Esophagus muscularis mucosa (tissue), 4 donors: ENCODE measurements around the gene ITGAX. TPM values are rescaled to one million over a fixed set of nuclear protein-coding genes. Genes with fewer than 3 reads are reported as not detected.
"Not testable (repeated sequence)": the region's sequence is repeated elsewhere in the genome, so short reads cannot be mapped to it uniquely, and the experiment has no call there.

Experiments
- DNase-seq: peaks from one replicate; pipeline ENCODE4 v3.0.0-alpha.2; 2017; ENCODE audit errors: extremely low spot score
- H3K27ac ChIP-seq, 4 donors: fragments of 200-600 bp; sonication (generic); replicated peaks in 1 of 4; 1 replicate in 3 of 4; 2 replicates in 1 of 4; pipeline ENCODE4 v1.5.1; 2016 to 2019; ENCODE audit warnings: mild to moderate bottlenecking in 1 of 4
- H3K27me3 ChIP-seq, 4 donors: fragments of 200-600 bp; sonication (generic); one replicate each; pipeline versions ENCODE4 v1.5.1 to v1.6.0; 2016 to 2019
- H3K36me3 ChIP-seq, 4 donors: fragments of 200-600 bp; sonication (generic); one replicate each; pipeline ENCODE4 v1.5.1; 2016 to 2019
- H3K4me1 ChIP-seq, 4 donors: fragments of 200-600 bp; sonication (generic); one replicate each; pipeline ENCODE4 v1.5.1; 2016 to 2019
- H3K4me3 ChIP-seq, 4 donors: fragments of 200-600 bp; sonication (generic); 1 replicate in 2 of 4; 2 replicates in 2 of 4; pipeline ENCODE4 v1.5.1; 2016 to 2019; ENCODE audit warnings: mild to moderate bottlenecking in 4 of 4, moderate library complexity in 1 of 4
- H3K9me3 ChIP-seq, 4 donors: fragments of 200-600 bp; sonication (generic); 1 replicate in 3 of 4; 2 replicates in 1 of 4; pipeline ENCODE4 v1.5.1; 2016 to 2019
- CTCF ChIP-seq, 3 experiments: fragments of 200-600 bp in 2 of 3; fragments of 450-650 bp in 1 of 3; sonication (generic) in 2 of 3; IDR thresholded peaks; one replicate each; pipeline ENCODE4 v1.5.1; 2017 to 2019; ENCODE audit warnings: antibody characterized with exemption in 3 of 3, mild to moderate bottlenecking in 2 of 3, moderate library complexity in 1 of 3
- EP300 ChIP-seq: sonication (generic); formaldehyde crosslinking; IDR thresholded peaks from one replicate; pipeline ENCODE4 v1.6.1; 2017; ENCODE audit warnings: antibody characterized with exemption
- POLR2A ChIP-seq: fragments of 450-650 bp; IDR thresholded peaks from one replicate; pipeline ENCODE4 v1.6.1; 2017; ENCODE audit warnings: antibody characterized with exemption, moderate library complexity, mild to moderate bottlenecking, low read depth
- POLR2AphosphoS5 ChIP-seq, 2 donors: sonication (generic); formaldehyde crosslinking; IDR thresholded peaks; one replicate each; pipeline ENCODE4 v1.6.1; 2017; ENCODE audit warnings: antibody characterized with exemption in 2 of 2
- WGBS: methylation state at CpG from one replicate; pipeline ENCODE4 v1.1.5; 2018; 5-methylcytosine and 5-hydroxymethylcytosine counted together
- intact Hi-C: fragments of 100-400 bp; cut with DNase I; formaldehyde crosslinking; loops from one replicate; pipeline ENCODE4 v1.15.1; 2023
- total RNA-seq, 4 donors: library from RNA; depleted of rRNA; stranded (reverse); fragments of >200 nt; gene quantifications; one replicate each; pipeline versions ENCODE4 v1.1.0 to v1.2.1, GENCODE V29; 2016

Gene ITGAX
- total RNA-seq, 4 donors from 2014 or later: 0.71 to 11.3 (median 3.4) TPM

- Histone ChIP-seq H3K4me3 (no peak overlapping the region), H3K27ac (no peak overlapping the region), H3K9me3 (no peaks in the 10 kb centered on the region), H3K4me1 (peaks cover 0 to 10% (median 9%) of the 10 kb centered on the region in 4 donors), H3K27me3 (peaks cover 5 to 77% (median 19%) of the 10 kb centered on the region in 4 donors), H3K36me3 (no peaks in the 10 kb centered on the region)
- 75% methylated on average over 1 of the region's 1 CpG for WGBS
- intact Hi-C loops: no loop called here
- DNase-seq: no peak
- TF ChIP-seq CTCF (IDR thresholded peaks at IDR 0.05) (no peak), POLR2A (no peak), POLR2AphosphoS5 (IDR thresholded peaks at IDR 0.05) (no peak), EP300 (no peak)
Measured at GRCh38 chr16:31334934-31335333, 20.0 kb upstream of the ITGAX start.

DNA sequence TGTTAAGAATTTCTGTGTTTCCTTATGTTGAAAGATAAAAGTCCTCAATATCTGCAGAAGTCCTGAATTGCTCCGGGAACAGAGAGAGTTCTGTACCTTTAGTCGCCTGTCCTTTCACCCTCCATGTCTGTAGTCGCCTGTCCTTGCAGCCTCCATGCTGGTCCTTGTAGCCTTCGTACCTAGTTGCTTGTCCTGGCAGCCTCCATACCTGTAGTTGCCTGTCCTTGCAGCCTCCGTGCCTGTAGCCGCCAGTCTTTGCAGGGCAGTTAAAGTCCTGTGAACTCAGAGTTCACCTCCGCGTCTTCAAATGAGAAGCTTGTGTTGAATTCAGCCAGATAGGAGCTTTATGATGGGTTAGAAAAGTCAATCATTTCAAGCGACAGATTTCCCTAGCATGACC is 19.5 kb upstream of the ITGAX start:
- 88% methylated on average over 9 of the region's 9 CpGs for WGBS
- TF ChIP-seq EP300 (no peak), CTCF (IDR thresholded peaks at IDR 0.05) (no peak), POLR2A (no peak), POLR2AphosphoS5 (IDR thresholded peaks at IDR 0.05) (no peak)
- Histone ChIP-seq H3K27ac (no peak overlapping the region), H3K4me3 (no peak overlapping the region), H3K9me3 (no peaks in the 10 kb centered on the region), H3K4me1 (peaks cover 0 to 10% (median 9%) of the 10 kb centered on the region in 4 donors), H3K27me3 (peaks cover under 1 to 72% (median 16%) of the 10 kb centered on the region in 4 donors), H3K36me3 (no peaks in the 10 kb centered on the region)
- intact Hi-C loops: no loop called here
- no peak for DNase-seq

DNA sequence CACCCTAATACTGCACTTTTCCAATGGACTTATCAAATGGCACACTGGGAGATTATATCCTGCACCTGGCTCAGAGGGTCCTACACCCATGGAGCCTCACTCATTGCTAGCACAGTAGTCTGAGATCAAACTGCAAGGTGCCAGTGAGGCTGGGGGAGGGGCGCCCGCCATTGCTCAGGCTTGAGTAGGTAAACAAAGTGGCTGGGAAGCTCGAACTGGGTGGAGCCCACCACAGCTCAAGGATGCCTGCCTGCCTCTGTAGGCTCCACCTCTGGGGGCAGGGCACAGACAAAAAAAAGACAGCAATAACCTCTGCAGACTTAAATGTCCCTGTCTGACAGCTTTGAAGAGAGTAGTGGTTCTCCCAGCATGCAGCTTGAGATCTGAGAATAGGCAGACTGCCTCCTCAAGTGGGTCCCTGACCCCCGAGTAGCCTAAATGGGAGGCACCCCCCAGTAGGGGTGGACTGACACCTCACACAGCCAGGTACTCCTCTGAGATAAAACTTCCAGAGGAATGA is 16.8 kb upstream of the ITGAX start:
- H3K36me3 ChIP-seq, intact Hi-C loops, H3K9me3 ChIP-seq, H3K4me3 ChIP-seq, H3K27ac ChIP-seq, H3K4me1 ChIP-seq, DNase-seq: not testable (repeated sequence)
- H3K27me3 ChIP-seq: peaks cover 0 to 44% (median 0%) of the 10 kb centered on the region in 4 donors
- 60% methylated on average over 4 of the region's 4 CpGs for WGBS

DNA sequence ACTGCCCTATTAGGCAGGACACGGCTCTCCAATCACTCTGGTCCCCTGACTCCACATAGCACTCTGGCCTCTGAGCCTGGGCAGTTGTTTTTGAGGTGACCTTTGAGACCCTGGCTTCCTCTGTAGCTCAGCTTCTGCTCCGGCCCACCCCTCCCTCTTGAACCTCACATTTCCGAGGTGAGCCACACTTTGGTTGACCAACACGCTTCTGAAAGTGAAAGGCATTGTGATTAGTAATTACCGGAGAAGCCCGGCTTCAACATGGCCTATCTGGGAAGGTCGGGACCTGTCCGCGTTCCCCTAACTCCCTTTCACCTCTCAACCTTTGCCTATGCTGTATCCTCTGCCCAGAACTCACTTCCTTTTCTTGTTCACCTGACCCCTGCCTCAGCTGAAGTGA is 10.3 kb upstream of the ITGAX start:
- DNase-seq: no peak
- H3K4me3 ChIP-seq: no peak overlapping the region
- H3K36me3 ChIP-seq: no peaks in the 10 kb centered on the region
- H3K27ac ChIP-seq: no peak overlapping the region
- TF ChIP-seq CTCF (IDR thresholded peaks at IDR 0.05) (no peak), POLR2AphosphoS5 (IDR thresholded peaks at IDR 0.05) (no peak), EP300 (no peak), POLR2A (no peak)
- 62% methylated on average over 9 of the region's 9 CpGs for WGBS
- H3K4me1 ChIP-seq: no peaks in the 10 kb centered on the region
- intact Hi-C loops: no loop called here
- no peaks in the 10 kb centered on the region for H3K9me3 ChIP-seq
- no peaks in the 10 kb centered on the region for H3K27me3 ChIP-seq

- Histone ChIP-seq H3K4me3 (no peak overlapping the region), H3K4me1 (no peaks in the 10 kb centered on the region), H3K36me3 (no peaks in the 10 kb centered on the region), H3K9me3 (no peaks in the 10 kb centered on the region), H3K27me3 (peaks cover 0 to 14% (median 0%) of the 10 kb centered on the region in 4 donors), H3K27ac (no peak overlapping the region)
- intact Hi-C loops: no loop called here
- no peak for DNase-seq
- TF ChIP-seq CTCF (IDR thresholded peaks at IDR 0.05): no peak
- 70% methylated on average over 5 of the region's 5 CpGs for WGBS
Measured at GRCh38 chr16:31347445-31347844, 7.5 kb upstream of the ITGAX start.
